ENCODE data around the gene SPA17. TPM values are rescaled to one million over a fixed set of nuclear protein-coding genes. Genes with fewer than 3 reads are reported as not detected.
A peak's percentile ranks its signal among the peaks of the same experiment; 100 is the strongest.

SPA17 gene
- total RNA-seq, 1 donor from 2014 or later: 2.4 TPM

GRCh38 chr11:124667601-124668000 is 6.1 kb upstream of the SPA17 start:
- no peaks in the 10 kb centered on the region for H3K36me3 ChIP-seq (ENCODE audit: control insufficient read depth, insufficient read depth, low read length)
- TF ChIP-seq CTCF (IDR thresholded peaks at IDR 0.05; ENCODE audit: insufficient read depth, low read length, severe bottlenecking): no peak
- H3K4me3 ChIP-seq (ENCODE audit: low read depth, low read length): no peak overlapping the region
- no peaks in the 10 kb centered on the region for H3K27me3 ChIP-seq (ENCODE audit: control insufficient read depth, insufficient read depth, low read length)
- no peak for FAIRE-seq
- no peak for DNase-seq (ENCODE audit: low read depth)

- FAIRE-seq: no peak
- H3K36me3 ChIP-seq (ENCODE audit: control insufficient read depth, insufficient read depth, low read length): no peaks in the 10 kb centered on the region
- peak; percentile 47 for DNase-seq (ENCODE audit: low read depth)
These were observed 4.5 kb upstream of the SPA17 start for GRCh38 chr11:124669193-124669592.

GRCh38 chr11:124670732-124671131 is 3.0 kb upstream of the SPA17 start:
- no peak for FAIRE-seq
- no peak for DNase-seq (ENCODE audit: low read depth)
- TF ChIP-seq CTCF (IDR thresholded peaks at IDR 0.05; ENCODE audit: insufficient read depth, low read length, severe bottlenecking): no peak
- no peaks in the 10 kb centered on the region for H3K27me3 ChIP-seq (ENCODE audit: control insufficient read depth, insufficient read depth, low read length)
- no peak overlapping the region for H3K4me3 ChIP-seq (ENCODE audit: low read depth, low read length)
- H3K36me3 ChIP-seq (ENCODE audit: control insufficient read depth, insufficient read depth, low read length): no peaks in the 10 kb centered on the region

More at GRCh38 chr11:124669193-124669592, 4.5 kb upstream of the SPA17 start:
- no peaks in the 10 kb centered on the region for H3K27me3 ChIP-seq (ENCODE audit: control insufficient read depth, insufficient read depth, low read length)
- TF ChIP-seq CTCF (IDR thresholded peaks at IDR 0.05; ENCODE audit: insufficient read depth, low read length, severe bottlenecking): peak; percentile 84
- no peak overlapping the region for H3K4me3 ChIP-seq (ENCODE audit: low read depth, low read length)

- H3K27me3 ChIP-seq (ENCODE audit: control insufficient read depth, insufficient read depth, low read length): no peaks in the 10 kb centered on the region
- FAIRE-seq: no peak
- no peak for DNase-seq (ENCODE audit: low read depth)
- H3K4me3 ChIP-seq (ENCODE audit: low read depth, low read length): peak overlapping the region; percentile 74
- TF ChIP-seq CTCF (IDR thresholded peaks at IDR 0.05; ENCODE audit: insufficient read depth, low read length, severe bottlenecking): no peak
- no peaks in the 10 kb centered on the region for H3K36me3 ChIP-seq (ENCODE audit: control insufficient read depth, insufficient read depth, low read length)
These were observed 1.0 kb upstream of the SPA17 start for GRCh38 chr11:124672536-124673215.

DNA sequence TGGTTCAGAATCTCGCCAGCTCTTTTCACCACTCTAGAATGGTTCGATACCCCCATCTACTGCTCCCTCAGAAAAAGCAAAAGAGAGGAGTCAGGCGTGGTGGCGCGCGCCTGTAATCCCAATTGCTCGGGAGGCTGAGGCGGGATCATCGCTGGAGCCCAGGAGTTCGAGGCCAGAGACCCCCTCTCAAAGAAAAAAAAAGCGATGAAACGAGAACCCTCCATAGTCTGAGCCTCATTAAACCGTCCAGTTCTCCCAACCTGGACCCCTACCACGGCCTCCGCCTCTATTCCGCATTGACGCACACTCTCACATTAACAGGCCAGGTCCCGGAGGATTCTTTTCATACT is 439 bp downstream of the SPA17 start:
- TF ChIP-seq CTCF (IDR thresholded peaks at IDR 0.05; ENCODE audit: insufficient read depth, low read length, severe bottlenecking): no peak
- H3K27me3 ChIP-seq (ENCODE audit: control insufficient read depth, insufficient read depth, low read length): no peaks in the 10 kb centered on the region
- peak overlapping the region; percentile 74 for H3K4me3 ChIP-seq (ENCODE audit: low read depth, low read length)
- H3K36me3 ChIP-seq (ENCODE audit: control insufficient read depth, insufficient read depth, low read length): no peaks in the 10 kb centered on the region
- DNase-seq (ENCODE audit: low read depth) (no peak), FAIRE-seq (no peak)

GRCh38 chr11:124674571-124674970 is 867 bp downstream of the SPA17 start:
- Histone ChIP-seq H3K4me3 (ENCODE audit: low read depth, low read length) (no peak overlapping the region), H3K36me3 (ENCODE audit: control insufficient read depth, insufficient read depth, low read length) (no peaks in the 10 kb centered on the region), H3K27me3 (ENCODE audit: control insufficient read depth, insufficient read depth, low read length) (no peaks in the 10 kb centered on the region)
- DNase-seq (ENCODE audit: low read depth) (no peak), FAIRE-seq (no peak)
- no peak for TF ChIP-seq CTCF (IDR thresholded peaks at IDR 0.05; ENCODE audit: insufficient read depth, low read length, severe bottlenecking)
